Nephron progenitor cell (in vitro differentiated cells): ENCODE results near the gene ZNF385B.

Experiments used
- DNase-seq: peaks from one replicate; pipeline ENCODE4 v3.0.0; 2021
- H3K27ac Mint-ChIP-seq: 2 replicates; pipeline ENCODE4 v1.8.0; 2021; ENCODE audit warnings: mild to moderate bottlenecking, moderate library complexity, mixed read lengths
- H3K27me3 Mint-ChIP-seq: 2 replicates; pipeline ENCODE4 v1.8.0; 2021; ENCODE audit warnings: mild to moderate bottlenecking, low read depth, mixed read lengths; ENCODE audit not compliant: poor library complexity
- H3K36me3 Mint-ChIP-seq: 2 replicates; pipeline ENCODE4 v1.8.0; 2021; ENCODE audit warnings: low read depth, mixed read lengths
- H3K4me1 Mint-ChIP-seq: 2 replicates; pipeline ENCODE4 v1.8.0; 2021; ENCODE audit warnings: mixed read lengths
- H3K4me3 Mint-ChIP-seq: 2 replicates; pipeline ENCODE4 v1.8.0; 2021; ENCODE audit warnings: mild to moderate bottlenecking, moderate library complexity, mixed read lengths
- H3K9me3 Mint-ChIP-seq: 2 replicates; pipeline ENCODE4 v1.8.0; 2021; ENCODE audit warnings: mild to moderate bottlenecking, moderate library complexity, mixed read lengths
- CTCF ChIP-seq: fragments of 200-600 bp; sonication (generic); IDR thresholded peaks from 2 replicates; pipeline ENCODE4 v1.5.0; 2021; ENCODE audit warnings: antibody characterized with exemption

ZNF385B gene

GRCh38 chr2:179751163-179751809 is 110.1 kb downstream of the ZNF385B start:
- H3K9me3 Mint-ChIP-seq: peaks cover 9% of the 10 kb centered on the region
- peaks cover 11% of the 10 kb centered on the region for H3K4me1 Mint-ChIP-seq
- H3K36me3 Mint-ChIP-seq: no peaks in the 10 kb centered on the region
- H3K4me3 Mint-ChIP-seq: no peak overlapping the region
- TF ChIP-seq CTCF: peak; percentile 63
- H3K27me3 Mint-ChIP-seq: peaks cover under 1% of the 10 kb centered on the region
- H3K27ac Mint-ChIP-seq: no peak overlapping the region
- DNase-seq: no peak

GRCh38 chr2:179749210-179749609 is 112.2 kb downstream of the ZNF385B start:
- H3K4me3 Mint-ChIP-seq: no peak overlapping the region
- peaks cover 11% of the 10 kb centered on the region for H3K4me1 Mint-ChIP-seq
- TF ChIP-seq CTCF: no peak
- peaks cover 4% of the 10 kb centered on the region for H3K9me3 Mint-ChIP-seq
- no peaks in the 10 kb centered on the region for H3K27me3 Mint-ChIP-seq
- H3K36me3 Mint-ChIP-seq: no peaks in the 10 kb centered on the region
- peak overlapping the region; percentile 12 for H3K27ac Mint-ChIP-seq
- DNase-seq: no peak

DNA sequence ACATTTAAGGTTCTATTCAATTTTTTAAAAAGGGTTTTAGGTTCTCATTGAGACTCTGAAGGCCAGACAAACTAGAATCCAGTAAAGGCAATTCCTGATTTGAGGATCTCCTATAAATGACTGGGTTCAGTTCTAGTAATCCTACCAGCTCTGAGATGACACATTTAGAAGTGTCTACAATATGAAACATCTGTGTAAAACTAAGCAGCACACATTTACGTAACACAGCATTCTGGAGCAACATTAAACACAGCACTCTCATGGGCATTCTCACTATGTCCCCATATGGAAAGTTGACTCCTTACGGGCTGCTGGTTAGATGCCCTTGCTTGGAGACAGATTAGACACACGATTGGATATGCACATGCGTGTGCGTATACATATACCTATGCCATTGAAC is 114.4 kb downstream of the ZNF385B start:
- H3K4me3 Mint-ChIP-seq: no peak overlapping the region
- DNase-seq: no peak
- no peak for TF ChIP-seq CTCF
- no peaks in the 10 kb centered on the region for H3K36me3 Mint-ChIP-seq
- H3K27ac Mint-ChIP-seq: no peak overlapping the region
- H3K9me3 Mint-ChIP-seq: no peaks in the 10 kb centered on the region
- no peaks in the 10 kb centered on the region for H3K27me3 Mint-ChIP-seq
- H3K4me1 Mint-ChIP-seq: peaks cover 11% of the 10 kb centered on the region

DNA sequence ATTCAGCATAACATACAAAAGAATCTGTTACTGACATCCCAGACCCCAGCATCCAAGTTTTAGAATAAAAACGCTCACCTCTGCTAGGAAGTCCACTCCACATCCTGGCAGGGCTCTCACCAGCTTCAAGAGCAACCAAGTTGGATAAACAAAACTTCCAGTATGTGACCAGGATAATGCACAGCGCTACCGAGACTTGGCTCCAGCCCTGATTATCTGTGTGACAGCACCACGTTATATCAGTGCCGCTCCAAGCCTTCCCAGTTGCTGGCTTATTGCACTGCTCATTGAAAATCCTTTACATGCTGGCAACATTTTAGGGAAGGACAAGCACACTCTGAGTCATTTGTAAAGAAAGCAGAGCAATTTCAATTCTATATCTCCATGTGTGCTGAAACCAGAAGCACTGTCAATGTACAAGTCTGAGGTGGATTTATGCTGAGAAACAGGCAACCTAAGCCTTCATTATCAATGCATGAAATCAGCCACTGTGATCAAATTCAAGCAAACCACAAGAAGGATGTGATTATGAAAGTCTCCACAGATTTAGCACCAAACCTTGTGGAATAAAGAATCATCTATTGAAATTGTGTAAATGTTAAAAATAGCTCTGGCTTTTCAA is 115.7 kb downstream of the ZNF385B start:
- Mint-ChIP-seq H3K4me1 (peaks cover 11% of the 10 kb centered on the region), H3K36me3 (no peaks in the 10 kb centered on the region), H3K9me3 (no peaks in the 10 kb centered on the region), H3K27me3 (no peaks in the 10 kb centered on the region), H3K4me3 (no peak overlapping the region), H3K27ac (no peak overlapping the region)
- TF ChIP-seq CTCF: no peak
- no peak for DNase-seq

GRCh38 chr2:179744401-179744800 is 117.0 kb downstream of the ZNF385B start:
- Mint-ChIP-seq H3K36me3 (no peaks in the 10 kb centered on the region), H3K4me1 (peaks cover 5% of the 10 kb centered on the region), H3K27me3 (no peaks in the 10 kb centered on the region)

More at GRCh38 chr2:179744401-179744800, 117.0 kb downstream of the ZNF385B start:
- H3K27ac Mint-ChIP-seq: no peak overlapping the region
- no peak for DNase-seq
- no peak for TF ChIP-seq CTCF
- H3K4me3 Mint-ChIP-seq: no peak overlapping the region
- no peaks in the 10 kb centered on the region for H3K9me3 Mint-ChIP-seq
